Thyroid gland (tissue), 4 donors: ENCODE results near the gene TSPAN4.

Experiments used
- CTCF ChIP-seq, 6 experiments: fragments of 200-600 bp in 3 of 6; fragments of 450-650 bp in 3 of 6; sonication (generic) in 3 of 6; IDR thresholded peaks; one replicate each; pipeline ENCODE4 v1.5.1; 2016 to 2019; ENCODE audit warnings: antibody characterized with exemption in 6 of 6, mild to moderate bottlenecking in 2 of 6, inconsistent platforms in 1 of 6, moderate library complexity in 1 of 6
- POLR2A ChIP-seq, 2 donors: fragments of 450-650 bp; IDR thresholded peaks; one replicate each; pipeline ENCODE4 v1.6.1; 2017; ENCODE audit warnings: antibody characterized with exemption in 2 of 2, mild to moderate bottlenecking in 2 of 2, moderate library complexity in 1 of 2

GRCh38 chr11:854601-855329 lies 12.1 kb downstream of the TSPAN4 start:
- TF ChIP-seq CTCF (IDR thresholded peaks at IDR 0.05) (no peak), POLR2A (IDR thresholded peaks at IDR 0.05) (no peak)
